ENCODE data around the gene PER3.

PER3 gene

DNA sequence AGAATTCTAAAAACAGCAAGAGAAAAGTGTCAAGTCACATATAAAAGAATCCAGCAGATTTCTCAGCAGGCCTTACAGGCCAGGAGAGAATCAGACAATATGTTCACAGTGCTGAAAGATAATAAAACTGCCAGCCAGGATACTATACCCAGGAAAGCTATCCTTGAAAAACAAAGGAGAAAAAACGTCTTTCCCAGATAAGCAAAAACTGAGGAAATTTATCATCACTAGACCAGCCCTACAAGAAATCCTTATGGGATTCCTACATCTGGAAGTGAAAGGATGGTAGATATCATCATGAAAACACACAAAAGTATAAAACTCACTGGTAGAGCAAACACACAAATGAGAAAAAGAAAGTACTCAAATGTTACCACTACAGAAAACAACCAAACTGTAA is 93.9 kb downstream of the PER3 start:
- no peak for DNase-seq

GRCh38 chr1:7879228-7879627 is 95.1 kb downstream of the PER3 start:
- no peak for DNase-seq

GRCh38 chr1:7884757-7885156 is 100.7 kb downstream of the PER3 start:
- DNase-seq, result no peak

GRCh38 chr1:7885513-7886404 is 101.7 kb downstream of the PER3 start:
- no peak for DNase-seq

DNA sequence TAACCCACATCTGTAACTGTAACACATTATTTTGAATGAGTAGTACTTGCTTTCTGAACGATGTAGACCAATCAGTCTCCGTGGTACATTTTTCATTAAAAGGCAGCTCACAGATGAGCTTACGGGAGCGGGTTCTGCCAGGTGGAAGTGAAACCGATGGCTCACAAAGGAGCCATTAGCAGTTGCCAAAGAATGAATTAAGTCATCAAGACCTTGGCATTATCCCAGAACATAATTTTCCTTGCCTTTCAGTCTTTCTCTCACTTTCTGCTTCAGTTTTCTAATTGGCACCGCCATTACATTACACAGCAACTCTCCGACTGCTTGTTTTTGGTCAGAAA is 102.3 kb downstream of the PER3 start:
- DNase-seq, result no peak

- no peak for DNase-seq
Observed at GRCh38 chr1:7888248-7889081, 104.4 kb downstream of the PER3 start.

DNA sequence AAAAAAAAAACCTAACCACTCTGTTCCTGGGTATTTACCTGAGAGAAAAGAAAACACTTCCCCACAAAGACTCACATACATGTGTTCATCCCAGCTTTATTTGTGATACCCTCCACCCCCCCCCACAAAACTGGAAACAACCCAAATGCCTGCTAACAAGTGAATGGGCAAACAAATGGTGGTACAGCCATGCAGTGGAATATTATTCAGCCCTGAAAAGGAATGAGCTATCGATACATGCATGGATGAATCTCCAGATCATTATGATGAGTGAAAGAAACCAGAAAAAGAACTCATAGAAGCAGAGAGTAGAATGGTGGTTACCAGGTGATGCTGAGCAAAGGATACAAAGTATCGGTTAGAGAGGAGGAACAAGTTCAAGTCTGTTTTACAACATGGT is 106.8 kb downstream of the PER3 start:
- DNase-seq, result no peak

- no peak for DNase-seq
Observed at GRCh38 chr1:7891804-7892203, 107.7 kb downstream of the PER3 start.

DNA sequence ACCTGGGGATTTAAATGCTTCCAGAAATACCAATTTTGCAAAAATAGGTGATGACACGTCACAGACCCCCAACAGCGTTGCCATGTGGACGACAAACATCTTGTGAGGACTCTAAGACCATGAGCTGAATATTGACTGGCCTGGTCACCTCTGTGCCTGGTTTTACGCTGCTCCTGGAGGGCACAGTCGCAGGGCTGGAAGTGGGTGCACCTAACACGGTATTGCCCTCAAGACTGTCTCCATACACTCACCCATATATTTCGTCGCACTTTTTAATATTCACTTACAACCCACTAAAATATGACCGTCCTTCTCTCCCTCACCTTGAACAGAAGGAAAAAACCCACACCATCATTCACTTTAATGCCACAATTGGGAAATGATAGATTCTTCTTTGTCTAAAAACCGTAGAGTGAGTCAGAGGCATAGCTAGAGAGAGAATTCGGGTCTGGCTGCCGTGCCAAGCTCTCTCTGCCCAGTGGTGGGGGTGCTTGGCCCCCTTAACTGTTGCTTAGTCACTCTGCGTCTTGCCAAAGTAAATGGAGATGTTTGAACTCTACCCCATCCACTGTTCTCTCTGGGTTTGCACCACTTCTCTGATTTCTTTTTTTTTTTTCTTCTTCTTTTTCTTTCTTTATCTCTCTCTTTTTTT is 109.6 kb downstream of the PER3 start:
- no peak for DNase-seq
